GM13977 (cell line): Measurements from ENCODE around the gene RAD51B.

ENCODE experiments used
- DNase-seq: peaks from one replicate; pipeline ENCODE4 v3.0.0; 2012; ENCODE audit warnings: low spot score
- CTCF ChIP-seq: IDR thresholded peaks from 2 replicates; pipeline ENCODE4 v1.5.1; 2012; ENCODE audit warnings: mild to moderate bottlenecking, control low read depth; ENCODE audit not compliant: insufficient read depth; ENCODE audit errors: extremely low read depth, missing control alignments
- in situ Hi-C: fragments of 300-500 bp; cut with MboI; formaldehyde crosslinking; loops from one replicate; pipeline ENCODE4 v1.12.0; 2022; ENCODE audit warnings: low sequenced_read_pairs, low pct_unique_long_range_greater_than_20kb, mixed read lengths, inconsistent platforms; ENCODE audit not compliant: unreplicated experiment

The RAD51B gene

DNA sequence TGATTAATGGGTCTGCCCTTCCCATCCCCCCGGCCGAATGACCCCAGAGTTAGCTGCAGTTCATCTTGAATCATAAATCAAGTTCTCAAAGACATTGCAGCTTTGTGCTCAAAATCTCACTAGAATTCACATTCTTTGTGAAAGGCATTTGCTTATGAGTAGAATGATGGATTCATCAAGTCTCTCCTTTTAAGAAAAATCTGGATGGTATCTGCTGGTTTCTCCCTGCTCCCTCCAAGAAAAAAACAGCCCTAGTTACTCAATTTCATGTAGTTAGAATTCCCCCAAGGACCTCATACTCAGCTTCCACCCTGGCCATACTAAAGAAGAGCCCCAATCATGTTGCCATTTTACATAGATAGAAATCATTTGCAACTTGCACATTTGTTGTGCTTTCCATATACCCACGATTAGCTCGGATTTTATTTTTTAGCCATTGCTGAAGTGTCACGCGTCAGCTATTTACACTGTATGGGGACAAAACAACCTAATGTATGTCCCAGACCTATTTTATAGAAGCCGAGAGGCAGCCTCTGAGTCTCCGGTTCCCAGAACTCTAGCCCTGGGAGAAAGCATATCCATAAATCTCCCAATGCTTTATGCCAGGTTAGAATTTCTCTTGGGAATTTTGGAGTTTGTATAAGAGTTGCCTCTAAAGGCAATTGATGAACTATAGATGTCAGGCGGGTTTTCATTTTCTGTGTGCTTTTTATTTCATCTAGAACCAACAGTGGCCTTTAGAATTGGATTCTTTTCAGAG lies 673.8 kb downstream of the RAD51B start:
- TF ChIP-seq CTCF, result no peak
- DNase-seq, result no peak
- in situ Hi-C loops, result no loop called here

DNA sequence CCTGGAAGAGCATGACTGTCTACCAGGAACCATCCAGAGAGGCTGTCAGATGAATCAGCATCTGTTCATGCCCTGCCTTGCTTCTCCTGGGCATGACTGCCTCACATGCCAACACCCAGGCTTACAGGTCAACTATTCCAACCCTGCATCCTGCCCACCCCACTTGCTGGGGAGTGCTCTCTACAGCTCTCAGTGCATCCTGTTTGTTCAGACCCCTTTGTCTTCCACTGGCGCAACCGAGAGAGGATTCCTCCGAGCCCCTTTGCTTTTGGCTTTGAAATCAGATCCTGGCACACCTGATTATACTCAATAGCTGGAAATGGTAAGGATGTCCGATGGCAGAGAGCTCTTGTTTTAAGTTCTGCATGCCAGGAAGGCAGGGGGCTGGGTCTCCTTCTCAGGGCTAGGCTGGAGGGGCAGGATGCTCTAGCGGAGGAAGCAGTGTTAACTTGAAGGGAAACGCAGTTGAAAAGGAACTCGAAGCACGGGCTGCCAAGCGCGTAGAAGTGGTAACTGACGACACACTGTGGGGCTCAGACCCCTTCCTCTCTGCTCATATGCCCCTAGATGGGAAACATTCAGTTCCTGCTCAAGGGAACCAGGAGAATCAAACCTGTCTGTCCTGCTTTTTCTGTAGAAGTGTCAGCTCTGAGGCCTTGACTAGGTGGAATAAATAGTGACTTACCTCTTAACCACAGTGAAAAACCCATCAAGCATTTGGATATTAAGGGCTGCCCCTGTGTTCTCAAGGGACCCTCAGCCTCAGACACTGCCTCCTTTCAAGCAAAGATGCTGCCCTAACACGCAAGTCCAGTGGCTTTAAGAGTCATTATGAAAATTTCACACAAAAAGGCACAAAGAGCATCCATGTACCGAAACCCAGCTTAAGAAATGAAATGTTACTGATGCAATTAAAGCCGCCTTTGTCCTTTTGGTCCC lies 675.8 kb downstream of the RAD51B start:
- DNase-seq, result peak; percentile 66
- in situ Hi-C loops, result no loop called here
- no peak for TF ChIP-seq CTCF

DNA sequence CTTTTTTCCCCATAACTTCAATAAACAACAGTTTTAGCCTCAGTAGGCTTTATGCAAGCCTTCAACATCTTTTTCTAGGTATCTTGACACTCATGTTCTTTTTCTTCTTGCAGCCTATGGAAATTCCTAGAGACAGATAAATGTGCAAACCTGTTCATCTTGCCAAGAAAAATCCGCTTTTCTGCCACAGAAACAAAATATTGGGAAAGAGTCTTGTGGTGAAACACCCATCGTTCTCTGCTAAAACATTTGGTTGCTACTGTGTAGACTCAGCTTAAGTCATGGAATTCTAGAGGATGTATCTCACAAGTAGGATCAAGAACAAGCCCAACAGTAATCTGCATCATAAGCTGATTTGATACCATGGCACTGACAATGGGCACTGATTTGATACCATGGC lies 677.4 kb downstream of the RAD51B start:
- in situ Hi-C loops, result no loop called here
- no peak for TF ChIP-seq CTCF

GRCh38 chr14:68499451-68499850 lies 679.9 kb downstream of the RAD51B start:
- TF ChIP-seq CTCF, result no peak
- no peak for DNase-seq
- in situ Hi-C loops, result no loop called here

More for the DNA sequence above, 677.4 kb downstream of the RAD51B start:
- DNase-seq, result no peak

GRCh38 chr14:68501171-68501570 lies 681.6 kb downstream of the RAD51B start:
- in situ Hi-C loops, result no loop called here
- DNase-seq, result no peak

More at GRCh38 chr14:68501171-68501570, 681.6 kb downstream of the RAD51B start:
- TF ChIP-seq CTCF, result no peak
